ENCODE results near the gene PRM3. TPM values are rescaled to one million over a fixed set of nuclear protein-coding genes. Genes with fewer than 3 reads are reported as not detected.

The PRM3 gene
- total RNA-seq, 2 experiments from 2014 or later: not detected

DNA sequence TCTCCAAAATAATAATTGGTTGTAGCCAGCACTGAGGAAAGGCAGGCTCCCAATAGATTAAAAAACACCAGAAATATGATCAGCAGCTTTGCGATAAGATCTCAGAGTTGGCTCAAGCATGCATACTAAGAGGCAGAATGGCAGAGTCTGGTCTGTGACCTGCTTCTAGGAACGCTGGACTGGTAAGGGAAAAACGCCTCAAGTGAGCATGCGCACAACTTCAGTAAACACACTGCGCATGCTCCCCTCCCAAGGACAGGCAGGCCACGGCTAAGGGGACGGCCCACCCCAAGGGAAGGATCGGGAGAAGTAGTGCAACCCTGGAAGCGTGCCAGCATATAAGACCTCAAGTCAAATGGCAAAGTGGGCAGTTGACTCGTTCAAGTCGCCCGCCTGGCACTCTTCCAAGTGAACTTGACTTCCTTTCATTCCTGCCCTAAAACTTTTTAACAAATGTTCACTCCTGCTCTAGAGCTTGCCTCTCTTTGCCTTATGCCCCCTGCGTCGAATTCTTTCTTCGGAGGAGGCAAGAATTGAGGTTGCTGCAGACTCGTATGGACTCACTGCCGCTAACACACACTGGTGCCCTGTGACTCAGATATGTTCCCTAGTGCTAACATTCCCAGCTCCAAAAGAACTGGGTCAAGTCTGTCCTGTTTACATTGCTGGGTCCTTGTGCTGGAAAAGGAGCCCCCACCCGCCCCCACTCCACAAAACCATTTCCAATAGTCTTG, 30.1 kb upstream of the PRM3 start:
- POLR2A ChIA-PET: no interaction called here
- H3K36me3 Mint-ChIP-seq (ENCODE audit: low read depth): no peaks in the 10 kb centered on the region
- no peak overlapping the region for H3K27ac ChIP-seq (ENCODE audit: low read depth in 1 of 2, low read length in 2 of 2)
- H3K4me3 ChIP-seq (ENCODE audit: low read length): no peak overlapping the region
- no peak overlapping the region for H3K4me3 Mint-ChIP-seq
- H3K4me1 ChIP-seq (ENCODE audit: insufficient read depth, low read length): peaks cover 8% of the 10 kb centered on the region
- no peaks in the 10 kb centered on the region for H3K27me3 Mint-ChIP-seq
- no peak overlapping the region for H3K27ac Mint-ChIP-seq
- H3K4me1 Mint-ChIP-seq (ENCODE audit: low read depth): peaks cover 6% of the 10 kb centered on the region
- intact Hi-C loops (cut with DNase I, micrococcal nuclease): no loop called here
- no peaks in the 10 kb centered on the region for H3K27me3 ChIP-seq (ENCODE audit: control insufficient read depth in 1 of 2, insufficient read depth in 2 of 2, low read length in 2 of 2)
- CTCF ChIA-PET: no interaction called here
- no peaks in the 10 kb centered on the region for H3K36me3 ChIP-seq (ENCODE audit: insufficient read depth, low read length)
- ATAC-seq (ENCODE audit: poor library complexity) (no peak), DNase-seq (no peak)
- no peaks in the 10 kb centered on the region for H3K9me3 ChIP-seq (ENCODE audit: control insufficient read depth in 1 of 2, insufficient read depth in 1 of 2, low read length in 2 of 2)
- no peaks in the 10 kb centered on the region for H3K9me3 Mint-ChIP-seq
- TF ChIP-seq, protein P1, sequence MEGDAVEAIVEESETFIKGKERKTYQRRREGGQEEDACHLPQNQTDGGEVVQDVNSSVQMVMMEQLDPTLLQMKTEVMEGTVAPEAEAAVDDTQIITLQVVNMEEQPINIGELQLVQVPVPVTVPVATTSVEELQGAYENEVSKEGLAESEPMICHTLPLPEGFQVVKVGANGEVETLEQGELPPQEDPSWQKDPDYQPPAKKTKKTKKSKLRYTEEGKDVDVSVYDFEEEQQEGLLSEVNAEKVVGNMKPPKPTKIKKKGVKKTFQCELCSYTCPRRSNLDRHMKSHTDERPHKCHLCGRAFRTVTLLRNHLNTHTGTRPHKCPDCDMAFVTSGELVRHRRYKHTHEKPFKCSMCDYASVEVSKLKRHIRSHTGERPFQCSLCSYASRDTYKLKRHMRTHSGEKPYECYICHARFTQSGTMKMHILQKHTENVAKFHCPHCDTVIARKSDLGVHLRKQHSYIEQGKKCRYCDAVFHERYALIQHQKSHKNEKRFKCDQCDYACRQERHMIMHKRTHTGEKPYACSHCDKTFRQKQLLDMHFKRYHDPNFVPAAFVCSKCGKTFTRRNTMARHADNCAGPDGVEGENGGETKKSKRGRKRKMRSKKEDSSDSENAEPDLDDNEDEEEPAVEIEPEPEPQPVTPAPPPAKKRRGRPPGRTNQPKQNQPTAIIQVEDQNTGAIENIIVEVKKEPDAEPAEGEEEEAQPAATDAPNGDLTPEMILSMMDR (IDR thresholded peaks at IDR 0.05): no peak

DNA sequence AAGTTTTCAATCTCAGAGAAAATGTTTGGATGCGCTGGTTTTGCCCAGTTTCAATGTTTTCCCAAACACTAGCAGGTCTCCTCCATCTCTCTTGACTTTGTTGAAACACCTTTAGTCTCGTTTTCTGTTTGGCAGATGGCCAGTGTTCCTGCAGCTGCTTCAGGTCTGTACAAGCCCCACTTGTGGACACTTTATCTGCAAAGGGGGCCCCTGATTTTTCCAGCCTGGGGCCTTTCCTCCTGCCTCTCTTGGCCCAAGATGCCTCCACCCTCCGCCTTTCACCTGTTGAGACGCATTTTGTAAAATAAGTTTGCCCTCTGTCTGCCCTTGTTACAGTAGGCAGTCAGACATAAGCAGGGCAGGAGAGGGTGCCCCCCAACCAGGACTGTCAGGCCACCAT, 29.5 kb upstream of the PRM3 start:
- H3K36me3 Mint-ChIP-seq (ENCODE audit: low read depth): no peaks in the 10 kb centered on the region
- TF ChIP-seq, protein P1 (IDR thresholded peaks at IDR 0.05): no peak
- H3K9me3 Mint-ChIP-seq: no peaks in the 10 kb centered on the region
- no peak overlapping the region for H3K27ac Mint-ChIP-seq
- Histone ChIP-seq H3K36me3 (ENCODE audit: insufficient read depth, low read length) (no peaks in the 10 kb centered on the region), H3K27me3 (ENCODE audit: control insufficient read depth in 1 of 2, insufficient read depth in 2 of 2, low read length in 2 of 2) (no peaks in the 10 kb centered on the region), H3K4me1 (ENCODE audit: insufficient read depth, low read length) (peaks cover 11% of the 10 kb centered on the region), H3K4me3 (ENCODE audit: low read length) (no peak overlapping the region), H3K9me3 (ENCODE audit: control insufficient read depth in 1 of 2, insufficient read depth in 1 of 2, low read length in 2 of 2) (no peaks in the 10 kb centered on the region), H3K27ac (ENCODE audit: low read depth in 1 of 2, low read length in 2 of 2) (no peak overlapping the region)
- ATAC-seq (ENCODE audit: poor library complexity): no peak
- POLR2A ChIA-PET: no interaction called here
- CTCF ChIA-PET: no interaction called here
- intact Hi-C loops (cut with DNase I, micrococcal nuclease): no loop called here
- H3K4me3 Mint-ChIP-seq: no peak overlapping the region
- H3K27me3 Mint-ChIP-seq: no peaks in the 10 kb centered on the region
- DNase-seq: no peak
- H3K4me1 Mint-ChIP-seq (ENCODE audit: low read depth): peaks cover 12% of the 10 kb centered on the region

DNA sequence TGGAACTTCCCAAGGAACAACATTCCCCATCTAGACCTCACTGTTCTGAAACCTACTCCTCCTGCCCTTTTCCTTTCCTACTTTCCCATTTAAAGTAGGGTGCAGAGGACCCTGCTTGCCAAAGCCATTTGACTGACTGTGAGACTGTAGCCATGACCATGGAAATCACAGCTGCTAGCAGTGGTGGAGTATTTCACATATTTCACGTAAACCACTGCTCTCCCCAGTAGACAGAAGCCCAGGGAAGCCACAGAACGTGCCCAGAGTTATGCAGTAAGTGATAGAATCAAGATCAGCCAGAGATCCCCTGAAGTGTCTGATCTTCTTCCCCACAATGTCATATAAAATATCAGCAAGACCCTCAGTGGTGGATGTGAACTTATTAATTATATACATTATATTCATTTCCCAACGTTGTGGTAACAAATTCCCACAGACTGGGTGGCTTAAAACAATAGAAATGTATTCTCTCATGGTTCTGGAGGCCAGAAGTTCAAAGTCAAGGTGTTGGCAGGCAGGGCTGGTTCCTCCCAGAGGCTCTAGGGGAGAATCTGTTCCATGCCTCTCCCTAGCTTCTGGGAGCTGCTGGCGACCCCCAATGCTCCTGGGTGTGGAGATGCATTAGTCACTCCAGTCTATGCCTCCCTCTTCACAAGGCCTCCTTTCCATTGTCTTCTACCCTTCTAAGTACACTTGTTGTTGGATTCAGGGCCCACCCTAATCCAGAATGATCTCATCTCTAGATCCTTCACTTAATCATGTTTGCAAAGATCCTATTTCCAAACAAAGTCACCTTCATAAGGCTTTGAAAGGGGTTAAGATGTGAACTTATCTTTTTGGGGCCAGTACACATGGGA, 28.4 kb upstream of the PRM3 start:
- DNase-seq (no peak), ATAC-seq (ENCODE audit: poor library complexity) (no peak)
- Mint-ChIP-seq H3K27ac (no peak overlapping the region), H3K4me1 (ENCODE audit: low read depth) (peaks cover 23% of the 10 kb centered on the region), H3K27me3 (no peaks in the 10 kb centered on the region), H3K9me3 (no peaks in the 10 kb centered on the region), H3K4me3 (no peak overlapping the region), H3K36me3 (ENCODE audit: low read depth) (no peaks in the 10 kb centered on the region)
- intact Hi-C loops (cut with DNase I, micrococcal nuclease): no loop called here
- TF ChIP-seq, protein P1 (IDR thresholded peaks at IDR 0.05): no peak
- no peak overlapping the region for H3K4me3 ChIP-seq (ENCODE audit: low read length)
- H3K4me1 ChIP-seq (ENCODE audit: insufficient read depth, low read length): peaks cover 22% of the 10 kb centered on the region
- H3K9me3 ChIP-seq (ENCODE audit: control insufficient read depth in 1 of 2, insufficient read depth in 1 of 2, low read length in 2 of 2): no peaks in the 10 kb centered on the region
- POLR2A ChIA-PET: no interaction called here
- no peaks in the 10 kb centered on the region for H3K27me3 ChIP-seq (ENCODE audit: control insufficient read depth in 1 of 2, insufficient read depth in 2 of 2, low read length in 2 of 2)
- H3K36me3 ChIP-seq (ENCODE audit: insufficient read depth, low read length): no peaks in the 10 kb centered on the region
- H3K27ac ChIP-seq (ENCODE audit: low read depth in 1 of 2, low read length in 2 of 2): no peak overlapping the region
- CTCF ChIA-PET: no interaction called here

Measured in CD4-positive, alpha-beta T cell (primary cell).